ENCODE results near the gene PPM1F. TPM values are rescaled to one million over a fixed set of nuclear protein-coding genes. Genes with fewer than 3 reads are reported as not detected.
"Not testable (repeated sequence)": the region's sequence is repeated elsewhere in the genome, so short reads cannot be mapped to it uniquely, and the experiment has no call there.

Gene PPM1F
- polyA plus RNA-seq, 1 donor from 2014 or later, result 28.3 TPM

GRCh38 chr22:21882754-21883333, 69.8 kb downstream of the PPM1F start:
- not testable (repeated sequence) for H3K79me2 ChIP-seq (replicated peaks; ENCODE audit: insufficient read depth, low read length); H3K9me2 ChIP-seq (ENCODE audit: insufficient read depth, low read length); H3F3A ChIP-seq (ENCODE audit: insufficient read depth, low read length, poor library complexity, severe bottlenecking); H3K36me3 ChIP-seq (ENCODE audit: insufficient read depth, low read length); H3K9ac ChIP-seq (ENCODE audit: low read length); H2AFZ ChIP-seq (ENCODE audit: low read depth, low read length); H3K4me2 ChIP-seq (ENCODE audit: low read length); H3K4me3 ChIP-seq (ENCODE audit: low read length); H3K27me3 ChIP-seq (ENCODE audit: insufficient read depth, low read depth, low read length); H3K27ac ChIP-seq (ENCODE audit: low read length); H3K9me3 ChIP-seq (ENCODE audit: low read length); H4K20me1 ChIP-seq (ENCODE audit: insufficient read depth)

GRCh38 chr22:21881841-21882753, 70.6 kb downstream of the PPM1F start:
- Histone ChIP-seq H3K4me2 (ENCODE audit: low read length) (no peak overlapping the region), H3K27ac (ENCODE audit: low read length) (no peak overlapping the region), H3K9me3 (ENCODE audit: low read length) (no peaks in the 10 kb centered on the region), H3K9me2 (ENCODE audit: insufficient read depth, low read length) (no peaks in the 10 kb centered on the region), H3K36me3 (ENCODE audit: insufficient read depth, low read length) (no peaks in the 10 kb centered on the region), H3K27me3 (ENCODE audit: insufficient read depth, low read depth, low read length) (no peaks in the 10 kb centered on the region), H3K4me3 (ENCODE audit: low read length) (no peak overlapping the region), H3K79me2 (replicated peaks; ENCODE audit: insufficient read depth, low read length) (no peaks in the 10 kb centered on the region), H4K20me1 (ENCODE audit: insufficient read depth) (no peaks in the 10 kb centered on the region), H2AFZ (ENCODE audit: low read depth, low read length) (no peak overlapping the region), H3F3A (ENCODE audit: insufficient read depth, low read length, poor library complexity, severe bottlenecking) (no peaks in the 10 kb centered on the region), H3K9ac (ENCODE audit: low read length) (no peak overlapping the region)
- TF ChIP-seq SMC3 (conservative IDR thresholded peaks at IDR 0.05; ENCODE audit: poor library complexity) (no peak), RAD21 (conservative IDR thresholded peaks at IDR 0.05) (no peak), TAF1 (IDR thresholded peaks at IDR 0.05; ENCODE audit: low read depth) (no peak), MXI1 (conservative IDR thresholded peaks at IDR 0.05; ENCODE audit: poor library complexity, severe bottlenecking) (no peak), EP300 (conservative IDR thresholded peaks at IDR 0.05; ENCODE audit: poor library complexity, severe bottlenecking) (no peak), EZH2 (IDR thresholded peaks at IDR 0.05; ENCODE audit: borderline replicate concordance, insufficient read depth, low read length, poor library complexity, severe bottlenecking) (no peak), POLR2AphosphoS5 (IDR thresholded peaks at IDR 0.05) (no peak)
- TF ChIP-seq, protein P1, sequence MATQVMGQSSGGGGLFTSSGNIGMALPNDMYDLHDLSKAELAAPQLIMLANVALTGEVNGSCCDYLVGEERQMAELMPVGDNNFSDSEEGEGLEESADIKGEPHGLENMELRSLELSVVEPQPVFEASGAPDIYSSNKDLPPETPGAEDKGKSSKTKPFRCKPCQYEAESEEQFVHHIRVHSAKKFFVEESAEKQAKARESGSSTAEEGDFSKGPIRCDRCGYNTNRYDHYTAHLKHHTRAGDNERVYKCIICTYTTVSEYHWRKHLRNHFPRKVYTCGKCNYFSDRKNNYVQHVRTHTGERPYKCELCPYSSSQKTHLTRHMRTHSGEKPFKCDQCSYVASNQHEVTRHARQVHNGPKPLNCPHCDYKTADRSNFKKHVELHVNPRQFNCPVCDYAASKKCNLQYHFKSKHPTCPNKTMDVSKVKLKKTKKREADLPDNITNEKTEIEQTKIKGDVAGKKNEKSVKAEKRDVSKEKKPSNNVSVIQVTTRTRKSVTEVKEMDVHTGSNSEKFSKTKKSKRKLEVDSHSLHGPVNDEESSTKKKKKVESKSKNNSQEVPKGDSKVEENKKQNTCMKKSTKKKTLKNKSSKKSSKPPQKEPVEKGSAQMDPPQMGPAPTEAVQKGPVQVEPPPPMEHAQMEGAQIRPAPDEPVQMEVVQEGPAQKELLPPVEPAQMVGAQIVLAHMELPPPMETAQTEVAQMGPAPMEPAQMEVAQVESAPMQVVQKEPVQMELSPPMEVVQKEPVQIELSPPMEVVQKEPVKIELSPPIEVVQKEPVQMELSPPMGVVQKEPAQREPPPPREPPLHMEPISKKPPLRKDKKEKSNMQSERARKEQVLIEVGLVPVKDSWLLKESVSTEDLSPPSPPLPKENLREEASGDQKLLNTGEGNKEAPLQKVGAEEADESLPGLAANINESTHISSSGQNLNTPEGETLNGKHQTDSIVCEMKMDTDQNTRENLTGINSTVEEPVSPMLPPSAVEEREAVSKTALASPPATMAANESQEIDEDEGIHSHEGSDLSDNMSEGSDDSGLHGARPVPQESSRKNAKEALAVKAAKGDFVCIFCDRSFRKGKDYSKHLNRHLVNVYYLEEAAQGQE (IDR thresholded peaks at IDR 0.05; ENCODE audit: borderline replicate concordance), result no peak
- TF ChIP-seq, protein P2, sequence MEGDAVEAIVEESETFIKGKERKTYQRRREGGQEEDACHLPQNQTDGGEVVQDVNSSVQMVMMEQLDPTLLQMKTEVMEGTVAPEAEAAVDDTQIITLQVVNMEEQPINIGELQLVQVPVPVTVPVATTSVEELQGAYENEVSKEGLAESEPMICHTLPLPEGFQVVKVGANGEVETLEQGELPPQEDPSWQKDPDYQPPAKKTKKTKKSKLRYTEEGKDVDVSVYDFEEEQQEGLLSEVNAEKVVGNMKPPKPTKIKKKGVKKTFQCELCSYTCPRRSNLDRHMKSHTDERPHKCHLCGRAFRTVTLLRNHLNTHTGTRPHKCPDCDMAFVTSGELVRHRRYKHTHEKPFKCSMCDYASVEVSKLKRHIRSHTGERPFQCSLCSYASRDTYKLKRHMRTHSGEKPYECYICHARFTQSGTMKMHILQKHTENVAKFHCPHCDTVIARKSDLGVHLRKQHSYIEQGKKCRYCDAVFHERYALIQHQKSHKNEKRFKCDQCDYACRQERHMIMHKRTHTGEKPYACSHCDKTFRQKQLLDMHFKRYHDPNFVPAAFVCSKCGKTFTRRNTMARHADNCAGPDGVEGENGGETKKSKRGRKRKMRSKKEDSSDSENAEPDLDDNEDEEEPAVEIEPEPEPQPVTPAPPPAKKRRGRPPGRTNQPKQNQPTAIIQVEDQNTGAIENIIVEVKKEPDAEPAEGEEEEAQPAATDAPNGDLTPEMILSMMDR (IDR thresholded peaks at IDR 0.05; ENCODE audit: poor library complexity, severe bottlenecking), result no peak

Measured in neural cell (in vitro differentiated cells).